Glomerular endothelial cell (primary cell): Measurements from ENCODE around the gene CAB39. TPM values are rescaled to one million over a fixed set of nuclear protein-coding genes. Genes with fewer than 3 reads are reported as not detected.

Source experiments
- DNase-seq: peaks from one replicate; pipeline ENCODE4 v3.0.0-alpha.2; 2011; ENCODE audit warnings: low read depth, low spot score; ENCODE audit errors: extremely low read depth
- total RNA-seq: library from RNA; depleted of rRNA; stranded (reverse); fragments of >200 nt; gene quantifications from 2 replicates; pipeline ENCODE4 v1.2.3, GENCODE V29; 2015

The CAB39 gene
- total RNA-seq, 1 donor from 2014 or later, result 70.9 TPM

DNA sequence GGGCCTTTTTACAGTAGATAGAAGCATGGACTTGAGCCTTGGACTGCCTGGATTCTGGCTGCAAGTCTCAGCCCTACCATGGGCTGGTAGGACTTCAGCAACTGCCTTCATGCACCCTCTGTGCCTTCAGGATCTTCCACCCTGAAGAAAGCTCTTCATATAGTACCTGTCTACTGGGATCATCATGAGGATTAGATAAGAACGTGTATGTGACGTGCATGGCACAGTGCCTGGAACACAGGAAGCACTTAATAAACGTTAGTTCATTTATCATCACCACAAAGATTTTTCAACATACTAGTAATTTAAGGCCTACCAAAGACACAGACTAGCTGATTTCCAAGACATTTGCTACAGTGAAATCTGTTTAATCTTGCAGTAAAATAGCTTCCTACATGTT lies 98.9 kb downstream of the CAB39 start:
- no peak for DNase-seq

GRCh38 chr2:230812033-230812432 lies 99.4 kb downstream of the CAB39 start:
- DNase-seq, result no peak

DNA sequence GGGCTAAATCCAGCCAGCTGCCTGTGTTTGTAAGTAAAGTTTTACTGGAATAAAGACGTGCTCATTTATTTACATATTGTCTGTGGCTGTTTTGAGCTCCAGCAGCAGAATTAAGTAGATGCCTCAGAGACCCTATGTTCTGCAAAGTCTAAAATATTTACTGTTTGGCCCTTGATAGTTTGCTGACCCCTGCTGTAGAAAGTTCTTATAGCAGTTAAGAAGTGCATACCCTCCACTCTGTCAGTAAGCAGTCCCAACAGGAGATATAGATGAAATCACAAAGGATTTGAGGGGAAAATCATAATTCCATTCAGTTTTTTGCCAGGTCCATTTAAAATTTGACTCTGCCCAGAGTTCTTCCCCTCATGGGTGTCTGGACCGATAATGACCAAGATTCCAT lies 102.0 kb downstream of the CAB39 start:
- DNase-seq, result no peak

- no peak for DNase-seq
Measured at GRCh38 chr2:230815088-230815487, 102.4 kb downstream of the CAB39 start.

- DNase-seq, result no peak
Measured at GRCh38 chr2:230816735-230817134, 104.1 kb downstream of the CAB39 start.

GRCh38 chr2:230819433-230819832 lies 106.8 kb downstream of the CAB39 start:
- DNase-seq, result no peak

- no peak for DNase-seq
Measured at GRCh38 chr2:230821261-230821990, 108.8 kb downstream of the CAB39 start.

GRCh38 chr2:230821991-230822520 lies 109.4 kb downstream of the CAB39 start:
- no peak for DNase-seq

DNA sequence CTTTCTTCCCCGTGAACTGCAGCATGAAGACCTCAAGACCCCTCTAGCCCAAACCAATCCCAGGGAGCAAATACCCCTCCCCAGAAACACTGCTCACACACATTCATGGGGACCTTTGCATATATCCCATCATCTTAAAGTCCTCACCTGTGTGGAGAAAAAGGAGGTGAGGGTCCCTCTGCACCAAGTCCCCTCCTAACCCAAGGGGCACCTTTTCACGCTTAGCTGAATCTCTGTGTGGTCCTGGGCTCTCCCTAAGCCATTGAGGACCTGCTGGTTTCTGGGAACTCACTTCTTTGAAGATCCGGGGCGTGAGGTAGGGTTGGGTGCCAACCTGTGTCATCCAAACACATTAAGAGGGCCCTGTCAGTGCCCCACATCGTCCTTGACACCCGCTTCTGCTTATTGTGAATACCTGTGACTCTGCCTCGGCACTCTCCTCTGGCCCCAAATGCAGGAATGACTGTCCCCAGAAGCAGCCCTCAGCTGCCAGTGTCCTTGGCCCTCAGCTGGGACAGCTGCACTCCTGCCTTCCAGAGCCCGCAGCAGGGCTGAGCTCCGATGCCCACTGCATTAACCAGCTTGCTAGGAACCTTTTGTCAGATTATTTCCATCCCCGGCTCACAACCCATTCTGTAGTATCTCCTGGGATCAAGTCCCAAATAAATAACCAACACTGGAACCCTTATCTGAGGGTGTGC lies 110.8 kb downstream of the CAB39 start:
- no peak for DNase-seq

GRCh38 chr2:230824406-230824978 lies 111.8 kb downstream of the CAB39 start:
- peak; percentile 69 for DNase-seq

DNA sequence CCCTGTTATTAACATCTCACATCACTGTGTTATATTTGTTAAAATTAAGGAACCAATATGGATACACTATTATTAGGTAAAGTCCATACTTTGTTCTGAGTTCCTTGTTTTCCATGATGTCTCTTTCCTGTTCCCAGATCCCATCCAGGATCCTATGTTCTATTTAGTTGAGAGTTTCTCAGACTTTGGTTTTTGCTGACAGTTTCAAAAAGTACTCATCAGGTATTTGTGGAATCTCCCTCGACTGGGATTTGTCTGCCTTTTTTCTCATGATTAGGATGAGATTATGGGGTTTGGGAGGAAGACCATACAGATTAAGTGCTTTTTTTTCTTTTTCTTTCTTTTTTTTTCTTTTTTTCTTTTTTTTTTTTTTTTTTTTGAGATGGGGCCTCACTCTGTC lies 112.7 kb downstream of the CAB39 start:
- no peak for DNase-seq

DNA sequence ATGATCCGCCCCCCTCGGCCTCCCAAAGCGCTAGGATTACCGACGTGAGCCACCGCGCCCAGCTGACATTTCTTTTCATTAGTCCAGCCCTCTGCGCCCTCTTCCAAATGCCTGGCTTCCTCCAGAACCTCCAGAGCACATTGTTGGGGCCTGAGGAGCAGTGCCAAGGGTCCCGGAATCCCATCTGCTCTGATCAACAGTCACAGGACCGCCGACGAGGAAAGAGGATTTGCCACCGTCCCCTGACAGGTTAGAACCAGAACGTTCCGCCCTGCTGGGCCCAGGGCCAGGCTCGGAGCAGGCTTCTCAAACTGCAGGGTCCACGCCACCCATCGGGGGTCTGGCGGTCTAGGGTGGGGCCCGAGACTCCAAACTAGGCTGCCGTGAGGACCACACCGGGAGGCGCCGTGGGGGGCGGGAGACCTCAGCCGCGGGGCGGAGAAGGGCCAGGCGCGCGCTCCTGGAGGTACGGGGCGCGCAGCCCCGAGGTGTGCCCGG lies 115.2 kb downstream of the CAB39 start:
- DNase-seq, result no peak

DNA sequence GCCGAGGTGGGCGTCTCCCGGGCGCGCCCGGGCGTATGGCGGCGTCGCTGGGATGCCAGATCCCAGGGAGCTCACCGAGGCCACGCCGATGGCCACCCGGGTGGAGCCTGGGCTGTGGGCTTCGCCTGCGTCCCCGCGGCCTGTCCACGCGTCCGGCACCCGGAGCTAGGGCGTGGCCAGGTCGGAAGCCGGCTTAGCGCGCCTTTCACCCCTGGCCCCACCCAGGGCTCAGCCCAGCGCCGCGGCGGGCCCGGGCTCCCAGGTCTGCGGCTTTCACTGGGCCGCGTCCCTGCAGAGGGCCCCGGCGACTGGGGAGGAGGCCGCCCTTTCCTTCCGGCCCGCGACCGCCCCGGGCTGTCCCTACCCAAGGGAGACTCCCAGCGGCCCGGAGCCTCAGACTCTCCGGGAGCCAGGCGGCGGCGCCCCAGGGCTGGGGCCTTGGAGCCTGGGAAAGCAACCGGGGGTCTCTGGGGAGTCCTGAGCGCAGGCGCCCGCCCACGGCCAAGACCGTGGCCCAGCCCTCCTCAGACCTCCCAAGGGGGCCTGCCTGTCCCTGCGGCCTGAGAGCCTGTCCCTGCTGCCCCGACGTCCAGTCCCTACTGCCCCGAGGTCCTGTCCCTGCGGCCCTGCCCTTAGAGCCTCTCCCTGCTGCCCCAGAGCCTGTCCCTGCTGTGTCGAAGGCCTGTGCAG lies 115.8 kb downstream of the CAB39 start:
- DNase-seq, result no peak

- no peak for DNase-seq
Measured at GRCh38 chr2:230829293-230829692, 116.7 kb downstream of the CAB39 start.

DNA sequence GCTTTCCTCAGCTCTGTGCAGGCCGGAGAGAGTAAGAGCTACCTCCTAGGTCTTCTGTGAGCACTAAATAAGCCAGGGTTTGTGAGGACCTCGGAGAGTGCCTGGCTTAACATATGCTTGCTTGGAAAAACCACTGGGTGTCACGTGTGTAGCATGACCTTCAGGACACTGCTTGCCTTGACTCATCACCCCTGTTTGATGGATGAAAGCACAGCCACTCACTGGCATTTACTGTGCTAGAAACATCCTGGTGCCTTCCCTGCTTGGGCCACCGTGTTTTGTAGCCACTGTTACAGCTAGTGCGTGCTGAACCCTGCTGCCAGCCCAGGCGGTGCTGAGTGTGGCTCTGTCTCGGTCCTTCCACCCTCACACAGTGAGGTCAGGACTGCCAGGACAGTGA lies 117.3 kb downstream of the CAB39 start:
- no peak for DNase-seq

GRCh38 chr2:230830428-230830827 lies 117.8 kb downstream of the CAB39 start:
- no peak for DNase-seq

DNA sequence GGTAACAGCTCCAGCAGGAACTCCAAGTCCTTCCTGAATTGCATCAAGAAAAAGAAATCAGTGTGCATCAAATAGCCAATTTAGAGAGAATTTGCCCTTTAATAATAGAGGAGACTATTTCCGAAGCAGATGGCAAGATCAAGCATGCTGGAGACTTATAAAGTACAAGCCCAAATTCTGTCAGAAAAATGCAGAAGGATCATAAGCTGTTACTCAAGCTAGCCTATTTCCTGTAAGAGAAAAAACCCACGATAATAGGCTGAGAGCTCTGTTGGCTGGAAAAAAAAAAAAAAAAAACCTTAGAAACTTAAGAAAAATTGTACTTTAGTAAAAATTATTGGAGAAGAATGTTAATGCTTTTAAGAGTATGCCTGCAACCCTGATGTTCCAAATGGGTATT lies 127.7 kb downstream of the CAB39 start:
- no peak for DNase-seq

DNA sequence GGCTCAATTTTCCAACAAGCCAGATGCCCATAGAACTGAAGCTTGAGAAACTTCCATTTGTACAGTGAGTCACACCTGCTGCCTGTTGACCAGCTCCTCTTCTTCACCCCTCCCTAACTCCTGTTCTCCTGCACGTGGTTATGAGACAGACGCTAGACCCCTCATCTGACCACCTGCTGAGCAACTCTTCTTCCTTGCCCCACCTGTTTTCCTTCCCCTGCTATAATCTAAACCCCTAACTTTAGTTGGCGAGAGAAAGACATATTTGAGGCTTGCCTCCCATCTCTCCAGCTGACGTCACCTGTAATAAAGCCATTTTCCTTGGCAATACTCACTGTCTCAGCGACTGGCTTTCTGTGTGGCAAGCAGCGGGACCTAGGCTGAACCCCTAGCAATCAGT lies 129.8 kb downstream of the CAB39 start:
- no peak for DNase-seq

DNA sequence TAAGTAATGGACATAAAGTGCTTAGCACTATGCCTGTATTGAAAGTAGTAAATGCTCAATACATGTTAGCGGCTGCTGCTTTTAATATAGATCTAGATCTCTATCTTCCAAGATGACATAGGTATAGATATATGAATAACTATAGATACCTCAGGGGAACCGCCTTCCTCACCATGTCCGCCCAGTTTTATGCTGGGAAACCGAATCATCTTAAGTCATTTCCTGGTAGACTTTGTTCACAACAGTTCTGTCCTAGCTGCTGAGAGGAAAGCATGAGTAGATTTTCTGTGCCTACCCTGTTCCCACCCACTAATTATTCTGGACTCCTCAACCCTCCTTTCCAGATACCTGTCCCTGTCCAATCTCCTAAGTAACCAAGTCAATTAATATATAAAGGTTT lies 130.5 kb downstream of the CAB39 start:
- no peak for DNase-seq

GRCh38 chr2:230846360-230846759 lies 133.7 kb downstream of the CAB39 start:
- DNase-seq, result no peak

DNA sequence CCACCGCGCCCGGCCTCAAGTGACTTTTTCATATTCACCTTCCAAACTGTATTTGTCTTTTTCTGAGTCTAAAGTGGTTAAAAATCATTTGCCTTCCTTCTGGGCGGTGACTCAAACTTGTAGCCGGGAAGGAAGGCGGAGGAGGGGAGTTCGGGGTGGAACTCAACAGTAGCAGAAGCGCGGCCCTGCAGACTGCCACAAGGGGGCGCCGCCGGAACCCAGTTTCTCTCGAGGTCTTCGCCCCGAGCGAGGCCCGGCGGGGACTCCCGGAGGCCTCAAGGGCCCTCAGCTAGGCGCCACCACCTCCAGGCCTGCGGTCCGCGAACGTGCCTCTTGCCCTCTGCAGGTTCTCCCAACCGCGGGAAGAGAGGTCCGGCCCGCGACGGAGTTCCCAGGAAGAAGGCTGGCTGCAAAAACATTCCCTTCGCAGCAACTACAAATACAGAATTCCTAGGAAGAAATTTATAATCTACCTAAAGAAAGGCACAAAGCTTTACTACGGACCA lies 135.3 kb downstream of the CAB39 start:
- peak; percentile 20 for DNase-seq
